ENCODE results near the gene PURA. TPM values are rescaled to one million over a fixed set of nuclear protein-coding genes. Genes with fewer than 3 reads are reported as not detected.

Gene PURA
- total and polyA plus RNA-seq, 2 of the 13 experiments (the other 11 are each of a cell fraction or from before 2014, with no cell fraction given), result 2.0 to 5.0 TPM

- TF ChIP-seq CENPBD1 (CRISPR knock-in tag; IDR thresholded peaks at IDR 0.05; ENCODE audit: borderline replicate concordance, low read depth) (no peak), ZNF574 (CRISPR knock-in tag; IDR thresholded peaks at IDR 0.05) (peak; percentile 54; the same call in 1 of the 2 replicates), ERF (CRISPR knock-in tag; IDR thresholded peaks at IDR 0.05) (peak; percentile 78; the same call in 1 of the 2 replicates), ZNF12 (CRISPR knock-in tag; IDR thresholded peaks at IDR 0.05) (0 out of 2 replicates have a peak, but pooled peaks have one; percentile 39), CENPT (CRISPR knock-in tag; IDR thresholded peaks at IDR 0.05; ENCODE audit: low read depth) (no peak), RXRA (CRISPR knock-in tag; IDR thresholded peaks at IDR 0.05) (0 out of 2 replicates have a peak, but pooled peaks have one; percentile 53), FOXA3 (CRISPR knock-in tag; IDR thresholded peaks at IDR 0.05) (0 out of 2 replicates have a peak, but pooled peaks have one; percentile 20), NONO (IDR thresholded peaks at IDR 0.05) (no peak), NONO (CRISPR knock-in tag; conservative IDR thresholded peaks at IDR 0.05) (0 out of 2 replicates have a peak, but pooled peaks have one; percentile 48), NFKB2 (CRISPR knock-in tag; IDR thresholded peaks at IDR 0.05; ENCODE audit: borderline replicate concordance) (peak; percentile 29; the same call in 1 of the 2 replicates), PBX2 (CRISPR knock-in tag; IDR thresholded peaks at IDR 0.05) (peak; percentile 55; the same call in 1 of the 2 replicates), ZNF839 (CRISPR knock-in tag; IDR thresholded peaks at IDR 0.05; ENCODE audit: borderline replicate concordance) (no peak), ATF5 (CRISPR knock-in tag; IDR thresholded peaks at IDR 0.05; ENCODE audit: low read depth) (no peak), SOX6 (IDR thresholded peaks at IDR 0.05) (no peak), SOX6 (CRISPR knock-in tag; IDR thresholded peaks at IDR 0.05) (peak; percentile 84), POLR2G (IDR thresholded peaks at IDR 0.05; ENCODE audit: low read depth, low read length) (peak; percentile 46; the same call in 1 of the 2 replicates)
Observed at GRCh38 chr5:140157032-140157781, 43.3 kb downstream of the PURA start (continued).
